Measurements from ENCODE around the gene CRYBA2. TPM values are rescaled to one million over a fixed set of nuclear protein-coding genes. Genes with fewer than 3 reads are reported as not detected.

The CRYBA2 gene
- total RNA-seq, 1 donor from 2014 or later: not detected

- no peak for DNase-seq (ENCODE audit: low read depth in 2 of 2)
These were observed 37.2 kb downstream of the CRYBA2 start for GRCh38 chr2:218956039-218956438.

GRCh38 chr2:218954541-218955300, 38.5 kb downstream of the CRYBA2 start:
- no peak for DNase-seq (ENCODE audit: low read depth in 2 of 2)

DNA sequence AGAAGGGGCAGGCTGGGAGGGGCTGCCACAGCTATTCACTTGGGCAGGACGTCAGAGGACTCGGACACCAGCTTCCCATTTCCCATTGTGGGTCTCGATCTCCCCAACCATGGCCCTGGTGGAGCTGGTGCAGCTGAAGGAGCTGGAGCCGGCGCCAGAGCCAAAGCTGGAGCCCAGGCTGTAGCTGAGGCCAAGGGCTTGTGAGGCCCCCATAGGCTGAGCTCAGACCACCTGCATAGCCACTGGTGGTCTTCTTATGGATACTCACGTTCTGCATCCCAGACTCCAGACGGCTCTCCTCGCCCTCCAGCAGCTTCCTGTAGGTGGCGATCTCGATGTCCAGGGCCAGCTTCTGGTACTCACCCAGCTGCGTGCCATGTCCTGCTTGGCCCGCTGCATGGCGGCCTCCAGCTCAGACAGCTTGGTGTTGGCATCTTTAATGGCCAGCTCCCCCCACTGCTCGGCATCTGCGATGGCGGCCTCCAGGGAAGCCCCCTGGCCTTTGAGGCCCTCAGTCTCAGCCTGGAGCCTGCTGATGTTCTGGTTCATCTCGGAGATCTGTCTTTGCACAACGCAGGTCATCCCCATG, 39.8 kb downstream of the CRYBA2 start:
- no peak for DNase-seq (ENCODE audit: low read depth in 2 of 2)

- no peak for DNase-seq (ENCODE audit: low read depth in 2 of 2)
These were observed 41.1 kb downstream of the CRYBA2 start for GRCh38 chr2:218952160-218952559.

GRCh38 chr2:218946621-218947020, 46.6 kb downstream of the CRYBA2 start:
- no peak for DNase-seq (ENCODE audit: low read depth in 2 of 2)

- DNase-seq (ENCODE audit: low read depth in 2 of 2): no peak
These were observed 48.3 kb downstream of the CRYBA2 start for GRCh38 chr2:218944759-218945404.

Other genes starting within 250 kb of the CRYBA2 start
- 6.2 and 19.2 TPM in 2 replicates for gene CYP27A1, start 211.3 kb downstream of the CRYBA2 start, total RNA-seq
- gene PRKAG3, start 161.6 kb downstream of the CRYBA2 start, total RNA-seq: not detected in 2 replicates
- not detected in 2 replicates for gene WNT6, start 133.6 kb downstream of the CRYBA2 start, total RNA-seq
- gene WNT10A, start 112.6 kb downstream of the CRYBA2 start, total RNA-seq: not detected in 2 replicates
- gene CDK5R2, start 33.8 kb downstream of the CRYBA2 start, total RNA-seq: not detected in 2 replicates
- gene FEV, start 8.2 kb downstream of the CRYBA2 start, total RNA-seq: not detected in 2 replicates
- gene CFAP65, start 48.1 kb upstream of the CRYBA2 start, total RNA-seq: not detected in 2 replicates
- under 0.01 TPM in 2 replicates for gene IHH, start 67.5 kb upstream of the CRYBA2 start, total RNA-seq
- gene NHEJ1, start 167.4 kb upstream of the CRYBA2 start, total RNA-seq: 13.7 and 16.3 TPM in 2 replicates
- gene SLC23A3, start 176.6 kb upstream of the CRYBA2 start, total RNA-seq: 0.64 and 0.89 TPM in 2 replicates
- 16.7 and 29.0 TPM in 2 replicates for gene CNPPD1, start 183.5 kb upstream of the CRYBA2 start, total RNA-seq
- gene RETREG2, start 184.9 kb upstream of the CRYBA2 start, total RNA-seq: 49.0 and 65.2 TPM in 2 replicates
- 20.0 and 22.1 TPM in 2 replicates for gene ZFAND2B, start 213.4 kb upstream of the CRYBA2 start, total RNA-seq
- 21.4 and 27.3 TPM in 2 replicates for gene ABCB6, start 225.5 kb upstream of the CRYBA2 start, total RNA-seq
- 34.5 and 60.4 TPM in 2 replicates for gene ATG9A, start 236.2 kb upstream of the CRYBA2 start, total RNA-seq
- gene ANKZF1, start 236.4 kb upstream of the CRYBA2 start, total RNA-seq: 15.8 and 19.2 TPM in 2 replicates